ENCODE data around the gene UBE2Q1.

Gene UBE2Q1

DNA sequence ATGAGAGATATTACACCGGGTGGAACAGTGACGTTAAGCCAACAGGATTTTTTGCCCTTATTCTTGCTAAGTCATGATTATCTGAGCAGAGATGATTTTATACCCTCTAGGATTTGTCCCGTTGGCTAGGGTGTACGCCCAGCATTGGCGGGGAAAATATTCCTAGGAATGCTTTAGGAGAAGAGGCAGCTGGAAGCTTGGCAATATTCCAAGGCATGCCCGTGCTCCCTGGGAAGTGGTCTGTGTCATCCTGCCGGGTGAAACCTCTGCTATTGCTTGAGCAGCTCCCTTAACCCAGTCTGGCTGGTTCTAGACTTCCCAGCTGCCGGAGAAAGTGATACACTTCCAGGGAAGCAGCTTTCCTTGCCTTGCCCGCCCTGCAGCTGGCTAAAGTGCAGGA, 25.3 kb upstream of the UBE2Q1 start:
- Histone ChIP-seq H4K20me1 (ENCODE audit: insufficient read depth, low read length) (peaks cover 47% of the 10 kb centered on the region), H3K27ac (ENCODE audit: low read length) (no peak overlapping the region), H3K4me2 (ENCODE audit: insufficient read depth, low read length) (no peak overlapping the region), H3K79me2 (ENCODE audit: insufficient read depth, low read length) (no peaks in the 10 kb centered on the region), H3K4me3 (ENCODE audit: low read depth in 1 of 2, low read length in 2 of 2) (no peak overlapping the region), H3K9ac (ENCODE audit: low read depth, low read length) (no peak overlapping the region), H3K36me3 (ENCODE audit: insufficient read depth, low read length) (peaks cover 98% of the 10 kb centered on the region), H3K9me3 (ENCODE audit: insufficient read depth, low read length, severe bottlenecking) (no peaks in the 10 kb centered on the region), H3K4me1 (ENCODE audit: insufficient read depth, low read length) (no peaks in the 10 kb centered on the region), H2AFZ (ENCODE audit: low read depth, low read length) (no peak overlapping the region), H3K27me3 (ENCODE audit: insufficient read depth, low read length, poor library complexity) (no peaks in the 10 kb centered on the region)
- DNase-seq (no peak), ATAC-seq (ENCODE audit: insufficient read depth, low read depth) (no peak)
- no peak for TF ChIP-seq EZH2 (IDR thresholded peaks at IDR 0.05; ENCODE audit: borderline replicate concordance, low read depth, low read length, severe bottlenecking)
- TF ChIP-seq, protein P1, sequence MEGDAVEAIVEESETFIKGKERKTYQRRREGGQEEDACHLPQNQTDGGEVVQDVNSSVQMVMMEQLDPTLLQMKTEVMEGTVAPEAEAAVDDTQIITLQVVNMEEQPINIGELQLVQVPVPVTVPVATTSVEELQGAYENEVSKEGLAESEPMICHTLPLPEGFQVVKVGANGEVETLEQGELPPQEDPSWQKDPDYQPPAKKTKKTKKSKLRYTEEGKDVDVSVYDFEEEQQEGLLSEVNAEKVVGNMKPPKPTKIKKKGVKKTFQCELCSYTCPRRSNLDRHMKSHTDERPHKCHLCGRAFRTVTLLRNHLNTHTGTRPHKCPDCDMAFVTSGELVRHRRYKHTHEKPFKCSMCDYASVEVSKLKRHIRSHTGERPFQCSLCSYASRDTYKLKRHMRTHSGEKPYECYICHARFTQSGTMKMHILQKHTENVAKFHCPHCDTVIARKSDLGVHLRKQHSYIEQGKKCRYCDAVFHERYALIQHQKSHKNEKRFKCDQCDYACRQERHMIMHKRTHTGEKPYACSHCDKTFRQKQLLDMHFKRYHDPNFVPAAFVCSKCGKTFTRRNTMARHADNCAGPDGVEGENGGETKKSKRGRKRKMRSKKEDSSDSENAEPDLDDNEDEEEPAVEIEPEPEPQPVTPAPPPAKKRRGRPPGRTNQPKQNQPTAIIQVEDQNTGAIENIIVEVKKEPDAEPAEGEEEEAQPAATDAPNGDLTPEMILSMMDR (IDR thresholded peaks at IDR 0.05; ENCODE audit: borderline replicate concordance, extremely low read depth, low read length, poor library complexity, severe bottlenecking), result no peak

- no peak overlapping the region for H3K4me2 ChIP-seq (ENCODE audit: insufficient read depth, low read length)
- H3K4me3 ChIP-seq (ENCODE audit: low read depth in 1 of 2, low read length in 2 of 2), result no peak overlapping the region
- H3K27me3 ChIP-seq (ENCODE audit: insufficient read depth, low read length, poor library complexity), result no peaks in the 10 kb centered on the region
- no peaks in the 10 kb centered on the region for H3K79me2 ChIP-seq (ENCODE audit: insufficient read depth, low read length)
- no peaks in the 10 kb centered on the region for H3K4me1 ChIP-seq (ENCODE audit: insufficient read depth, low read length)
- DNase-seq (no peak), ATAC-seq (ENCODE audit: insufficient read depth, low read depth) (no peak)
- peaks cover 55% of the 10 kb centered on the region for H4K20me1 ChIP-seq (ENCODE audit: insufficient read depth, low read length)
- H3K9me3 ChIP-seq (ENCODE audit: insufficient read depth, low read length, severe bottlenecking), result no peaks in the 10 kb centered on the region
- H3K9ac ChIP-seq (ENCODE audit: low read depth, low read length), result no peak overlapping the region
- H3K27ac ChIP-seq (ENCODE audit: low read length), result no peak overlapping the region
- peaks cover 95% of the 10 kb centered on the region for H3K36me3 ChIP-seq (ENCODE audit: insufficient read depth, low read length)
- no peak for TF ChIP-seq EZH2 (IDR thresholded peaks at IDR 0.05; ENCODE audit: borderline replicate concordance, low read depth, low read length, severe bottlenecking)
- TF ChIP-seq, protein P1 (IDR thresholded peaks at IDR 0.05; ENCODE audit: borderline replicate concordance, extremely low read depth, low read length, poor library complexity, severe bottlenecking), result no peak
- no peak overlapping the region for H2AFZ ChIP-seq (ENCODE audit: low read depth, low read length)
Measured at GRCh38 chr1:154582885-154583284, 24.4 kb upstream of the UBE2Q1 start.

DNA sequence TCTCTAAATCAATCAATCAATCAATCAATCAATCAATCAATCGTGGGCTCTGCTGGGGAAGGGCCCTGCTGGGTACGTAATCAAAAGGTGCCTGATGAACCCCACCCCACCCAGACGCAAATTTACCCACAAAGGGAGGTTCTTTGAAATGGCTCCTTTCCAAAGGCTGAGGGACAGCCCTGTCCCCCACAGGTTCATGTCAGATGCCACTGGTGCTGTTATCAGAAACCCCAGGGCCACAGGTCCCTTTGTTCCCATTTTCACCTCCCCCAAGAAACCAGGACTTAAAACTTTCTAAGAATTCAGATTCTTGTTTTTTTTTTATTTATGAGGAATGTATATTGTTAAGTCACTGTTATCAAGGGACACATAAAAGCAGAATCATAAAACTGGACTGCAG, 23.3 kb upstream of the UBE2Q1 start:
- Histone ChIP-seq H3K27ac (ENCODE audit: low read length) (no peak overlapping the region), H3K4me3 (ENCODE audit: low read depth in 1 of 2, low read length in 2 of 2) (no peak overlapping the region), H3K4me2 (ENCODE audit: insufficient read depth, low read length) (no peak overlapping the region), H3K27me3 (ENCODE audit: insufficient read depth, low read length, poor library complexity) (no peaks in the 10 kb centered on the region), H3K36me3 (ENCODE audit: insufficient read depth, low read length) (peaks cover 84% of the 10 kb centered on the region), H3K9ac (ENCODE audit: low read depth, low read length) (no peak overlapping the region), H3K4me1 (ENCODE audit: insufficient read depth, low read length) (no peaks in the 10 kb centered on the region), H3K79me2 (ENCODE audit: insufficient read depth, low read length) (no peaks in the 10 kb centered on the region), H2AFZ (ENCODE audit: low read depth, low read length) (no peak overlapping the region), H3K9me3 (ENCODE audit: insufficient read depth, low read length, severe bottlenecking) (no peaks in the 10 kb centered on the region), H4K20me1 (ENCODE audit: insufficient read depth, low read length) (peaks cover 60% of the 10 kb centered on the region)
- TF ChIP-seq, protein P1 (IDR thresholded peaks at IDR 0.05; ENCODE audit: borderline replicate concordance, extremely low read depth, low read length, poor library complexity, severe bottlenecking), result no peak
- no peak for TF ChIP-seq EZH2 (IDR thresholded peaks at IDR 0.05; ENCODE audit: borderline replicate concordance, low read depth, low read length, severe bottlenecking)
- no peak for ATAC-seq (ENCODE audit: insufficient read depth, low read depth)
- no peak for DNase-seq

DNA sequence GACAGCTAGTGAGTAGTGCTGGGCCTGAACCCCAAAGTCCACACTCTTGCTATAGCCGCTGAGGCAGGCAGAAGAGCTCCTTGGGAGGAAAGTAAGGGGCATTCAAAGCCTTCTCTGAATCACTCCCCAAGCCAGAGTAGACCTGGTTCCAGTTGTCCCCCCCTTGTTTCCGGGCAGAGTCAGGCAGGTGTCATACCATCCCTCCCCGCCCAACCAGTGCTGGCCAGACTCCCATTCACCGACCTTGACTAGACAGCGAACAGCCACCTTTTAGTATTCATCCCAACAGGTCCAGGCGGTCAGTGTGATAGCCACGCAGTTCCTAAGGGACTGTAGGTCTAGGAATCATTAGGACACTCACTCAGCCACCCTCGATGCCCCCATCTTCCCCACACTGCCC, 20.9 kb upstream of the UBE2Q1 start:
- DNase-seq (no peak), ATAC-seq (ENCODE audit: insufficient read depth, low read depth) (no peak)
- Histone ChIP-seq H2AFZ (ENCODE audit: low read depth, low read length) (no peak overlapping the region), H3K36me3 (ENCODE audit: insufficient read depth, low read length) (peaks cover 60% of the 10 kb centered on the region), H3K27ac (ENCODE audit: low read length) (no peak overlapping the region), H3K4me2 (ENCODE audit: insufficient read depth, low read length) (no peak overlapping the region), H4K20me1 (ENCODE audit: insufficient read depth, low read length) (peaks cover 55% of the 10 kb centered on the region; the same call in 1 of the 2 replicates), H3K79me2 (ENCODE audit: insufficient read depth, low read length) (no peaks in the 10 kb centered on the region), H3K4me1 (ENCODE audit: insufficient read depth, low read length) (no peaks in the 10 kb centered on the region), H3K9ac (ENCODE audit: low read depth, low read length) (no peak overlapping the region), H3K4me3 (ENCODE audit: low read depth in 1 of 2, low read length in 2 of 2) (no peak overlapping the region), H3K27me3 (ENCODE audit: insufficient read depth, low read length, poor library complexity) (no peaks in the 10 kb centered on the region), H3K9me3 (ENCODE audit: insufficient read depth, low read length, severe bottlenecking) (no peaks in the 10 kb centered on the region)
- no peak for TF ChIP-seq EZH2 (IDR thresholded peaks at IDR 0.05; ENCODE audit: borderline replicate concordance, low read depth, low read length, severe bottlenecking)
- TF ChIP-seq, protein P1 (IDR thresholded peaks at IDR 0.05; ENCODE audit: borderline replicate concordance, extremely low read depth, low read length, poor library complexity, severe bottlenecking), result no peak
